PC-9 (cell line): Measurements from ENCODE around the gene ACTR3C. TPM values are rescaled to one million over a fixed set of nuclear protein-coding genes. Genes with fewer than 3 reads are reported as not detected.
"Not testable (repeated sequence)": the region's sequence is repeated elsewhere in the genome, so short reads cannot be mapped to it uniquely, and the experiment has no call there.

Source experiments
- BruUV-seq: library from RNA; stranded (reverse); fragments of 400-500 nt; replicated peaks from 2 replicates; lab custom pipeline; 2021; lab: Mats Ljungman, UMichigan
- CTCF ChIA-PET: fragments of 300-600 bp; sonication (Branson Sonifier 250); formaldehyde crosslinking; loops from one replicate; lab custom pipeline; 2022; ENCODE audit warnings: antibody characterized with exemption; lab: Charles Lee
- POLR2A ChIA-PET: fragments of 300-600 bp; sonication (Branson Sonifier 250); formaldehyde crosslinking; loops from one replicate; lab custom pipeline; 2022; ENCODE audit warnings: antibody characterized with exemption; ENCODE audit not compliant: unreplicated experiment; lab: Charles Lee
- DNase-seq, 2 experiments: peaks; one replicate each; pipeline versions ENCODE4 v3.0.0 to v3.0.0-alpha.2; 2015 to 2022; ENCODE audit warnings: mixed read lengths in 1 of 2
- H2AFZ ChIP-seq: fragments of 200-600 bp; sonication (generic); 2 replicates; pipeline ENCODE4 v1.8.1; 2017; ENCODE audit warnings: antibody characterized with exemption
- H3F3A ChIP-seq: fragments of 200-600 bp; sonication (generic); 2 replicates; pipeline ENCODE4 v1.8.1; 2017; ENCODE audit warnings: antibody characterized with exemption, mild to moderate bottlenecking, low read depth; ENCODE audit not compliant: insufficient read depth
- H3K27ac ChIP-seq: fragments of 200-600 bp; sonication (generic); 2 replicates; pipeline ENCODE4 v1.6.1; 2016; ENCODE audit warnings: mixed run types
- H3K27me3 ChIP-seq: fragments of 200-600 bp; sonication (generic); 2 replicates; pipeline ENCODE4 v1.6.1; 2016; ENCODE audit warnings: low read depth, mixed run types; ENCODE audit not compliant: insufficient read depth
- H3K36me3 ChIP-seq: fragments of 200-600 bp; sonication (generic); 2 replicates; pipeline ENCODE4 v1.6.1; 2016; ENCODE audit warnings: low read depth, mixed run types
- H3K4me1 ChIP-seq: fragments of 200-600 bp; sonication (generic); replicated peaks from 2 replicates; pipeline ENCODE4 v1.6.1; 2016; ENCODE audit warnings: mixed run types; ENCODE audit not compliant: insufficient read depth
- H3K4me2 ChIP-seq: fragments of 200-600 bp; sonication (generic); 2 replicates; pipeline ENCODE4 v1.6.1; 2017; ENCODE audit warnings: mixed run types
- H3K4me3 ChIP-seq: fragments of 200-600 bp; sonication (generic); 2 replicates; pipeline ENCODE4 v1.6.1; 2016; ENCODE audit warnings: mixed run types
- H3K79me2 ChIP-seq: fragments of 200-600 bp; sonication (generic); 2 replicates; pipeline ENCODE4 v1.6.1; 2017; ENCODE audit warnings: low read depth, mixed run types
- H3K9me2 ChIP-seq: fragments of 200-600 bp; sonication (generic); 2 replicates; pipeline ENCODE4 v1.8.1; 2017; ENCODE audit warnings: mild to moderate bottlenecking; ENCODE audit not compliant: insufficient read depth
- H3K9me3 ChIP-seq: fragments of 200-600 bp; sonication (generic); 2 replicates; pipeline ENCODE4 v1.8.1; 2016; ENCODE audit warnings: low read depth; ENCODE audit not compliant: insufficient read depth
- H4K20me1 ChIP-seq: fragments of 200-600 bp; sonication (generic); 2 replicates; pipeline ENCODE4 v1.8.1; 2017; ENCODE audit not compliant: insufficient read depth
- intact Hi-C: fragments of 100-400 bp; cut with micrococcal nuclease; formaldehyde crosslinking; loops from one replicate; pipeline ENCODE4 v1.10.0; 2022; ENCODE audit not compliant: unreplicated experiment
- total RNA-seq: library from RNA; stranded (reverse); gene quantifications from 2 replicates; pipeline ENCODE4 v1.2.3, GENCODE V29; 2021

Gene ACTR3C
- total RNA-seq, 1 experiment from 2014 or later, result 34.5 TPM

DNA sequence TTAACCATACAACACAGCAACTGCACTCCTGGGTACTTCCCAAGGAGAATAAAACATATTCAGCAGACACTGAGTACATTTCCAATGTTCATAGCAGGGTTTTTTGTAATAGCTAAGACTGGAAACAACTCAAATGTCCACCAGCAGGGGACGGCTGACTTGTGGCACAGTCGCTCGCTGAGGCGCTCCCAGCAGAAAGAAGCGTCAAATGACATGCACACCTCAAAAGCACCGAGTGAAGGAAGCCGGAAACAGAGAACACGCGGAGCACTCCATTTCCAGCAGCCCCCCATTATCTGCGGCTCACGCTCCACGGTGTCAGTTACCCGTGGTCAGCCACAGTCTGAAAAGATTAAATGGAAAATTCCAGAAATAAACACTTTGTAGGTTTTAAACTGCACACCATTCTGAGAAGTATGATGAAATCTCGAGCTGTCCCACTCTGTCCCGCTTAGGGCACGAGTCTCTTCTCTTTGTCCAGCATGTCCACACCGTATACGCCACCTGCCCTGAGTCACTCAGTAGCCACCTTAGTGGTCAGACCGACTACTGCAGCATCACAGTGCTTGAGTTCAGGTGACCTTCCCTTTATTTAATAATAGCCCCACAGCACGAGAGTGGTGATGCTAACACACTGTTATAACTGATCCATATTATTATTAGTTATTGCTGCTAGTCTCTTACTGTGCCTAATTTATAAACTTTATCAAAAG is 56.2 kb downstream of the ACTR3C start:
- H4K20me1 ChIP-seq, H3F3A ChIP-seq, H3K27ac ChIP-seq, H3K27me3 ChIP-seq, H3K36me3 ChIP-seq, CTCF ChIA-PET, H3K9me2 ChIP-seq, H3K4me2 ChIP-seq, DNase-seq, POLR2A ChIA-PET, H3K4me3 ChIP-seq, H3K79me2 ChIP-seq, intact Hi-C loops, BruUV-seq, H3K9me3 ChIP-seq, H2AFZ ChIP-seq, H3K4me1 ChIP-seq: not testable (repeated sequence)

- H3K4me1 ChIP-seq, CTCF ChIA-PET, H3K79me2 ChIP-seq, H3K4me2 ChIP-seq, H3K36me3 ChIP-seq, H3K9me3 ChIP-seq, H2AFZ ChIP-seq, BruUV-seq, DNase-seq, H3K9me2 ChIP-seq, H3K27me3 ChIP-seq, POLR2A ChIA-PET, H3K27ac ChIP-seq, H4K20me1 ChIP-seq, intact Hi-C loops, H3F3A ChIP-seq, H3K4me3 ChIP-seq: not testable (repeated sequence)
These were observed 60.7 kb downstream of the ACTR3C start for GRCh38 chr7:150262656-150263055.

DNA sequence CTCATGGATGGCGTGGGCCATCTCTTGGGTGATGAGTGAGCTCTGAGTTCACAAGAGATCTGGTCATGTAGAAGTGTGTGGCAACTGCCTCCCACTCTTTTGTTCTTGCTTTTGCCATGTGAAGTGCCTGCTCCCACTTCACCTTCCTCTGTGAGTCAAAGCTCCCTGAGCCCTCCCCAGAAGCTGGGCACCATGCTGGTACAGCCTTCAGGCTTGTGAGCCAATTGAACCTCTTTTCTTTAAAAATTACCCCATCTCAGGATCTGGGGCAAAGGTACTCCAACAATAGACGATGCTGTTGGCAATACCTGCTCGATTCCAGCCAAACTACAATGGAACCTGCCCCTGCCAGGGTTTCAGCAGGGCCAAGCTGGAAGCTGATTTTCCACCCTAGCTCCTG is 75.6 kb downstream of the ACTR3C start:
- H3K36me3 ChIP-seq, H3K4me2 ChIP-seq, H3K27me3 ChIP-seq, H3K27ac ChIP-seq, DNase-seq, CTCF ChIA-PET, intact Hi-C loops, POLR2A ChIA-PET, H3F3A ChIP-seq, H2AFZ ChIP-seq, H4K20me1 ChIP-seq, H3K9me3 ChIP-seq, H3K4me1 ChIP-seq, H3K79me2 ChIP-seq, H3K4me3 ChIP-seq, H3K9me2 ChIP-seq, BruUV-seq: not testable (repeated sequence)

DNA sequence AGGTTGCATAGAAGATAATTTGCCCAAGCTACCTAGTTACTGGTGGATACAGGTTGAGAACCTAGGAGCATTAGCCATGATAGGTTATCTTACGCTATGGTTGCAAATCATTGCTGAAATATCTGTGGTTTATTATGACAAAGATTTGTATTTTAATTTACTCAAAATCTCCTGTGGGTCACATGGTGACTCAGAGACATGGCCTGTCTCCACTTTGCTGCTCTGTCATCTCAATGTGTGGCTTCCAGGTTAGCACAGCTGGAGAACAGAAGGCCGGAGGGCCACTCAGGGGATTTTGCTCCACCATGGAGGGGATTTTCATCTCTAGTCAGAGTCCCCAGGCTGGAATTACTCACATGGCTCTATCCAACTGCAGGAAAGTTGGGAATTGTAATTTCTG is 78.1 kb downstream of the ACTR3C start:
- intact Hi-C loops, H2AFZ ChIP-seq, H3K79me2 ChIP-seq, DNase-seq, H3K36me3 ChIP-seq, H3K4me1 ChIP-seq, CTCF ChIA-PET, H3K9me3 ChIP-seq, H3F3A ChIP-seq, H3K4me2 ChIP-seq, H4K20me1 ChIP-seq, H3K4me3 ChIP-seq, H3K27me3 ChIP-seq, POLR2A ChIA-PET, H3K9me2 ChIP-seq, BruUV-seq, H3K27ac ChIP-seq: not testable (repeated sequence)

- CTCF ChIA-PET, H4K20me1 ChIP-seq, H2AFZ ChIP-seq, H3K79me2 ChIP-seq, H3K4me1 ChIP-seq, H3K4me2 ChIP-seq, BruUV-seq, POLR2A ChIA-PET, intact Hi-C loops, H3F3A ChIP-seq, H3K4me3 ChIP-seq, DNase-seq, H3K27ac ChIP-seq, H3K9me3 ChIP-seq, H3K36me3 ChIP-seq, H3K9me2 ChIP-seq, H3K27me3 ChIP-seq: not testable (repeated sequence)
These were observed 80.4 kb downstream of the ACTR3C start for GRCh38 chr7:150242935-150243334.

GRCh38 chr7:150225444-150225843 is 97.9 kb downstream of the ACTR3C start:
- H3K4me2 ChIP-seq, H3K4me1 ChIP-seq, H3K27ac ChIP-seq, intact Hi-C loops, POLR2A ChIA-PET, H3F3A ChIP-seq, H3K9me3 ChIP-seq, H3K4me3 ChIP-seq, CTCF ChIA-PET, DNase-seq, H3K9me2 ChIP-seq, BruUV-seq, H3K36me3 ChIP-seq, H3K79me2 ChIP-seq, H4K20me1 ChIP-seq, H2AFZ ChIP-seq, H3K27me3 ChIP-seq: not testable (repeated sequence)

DNA sequence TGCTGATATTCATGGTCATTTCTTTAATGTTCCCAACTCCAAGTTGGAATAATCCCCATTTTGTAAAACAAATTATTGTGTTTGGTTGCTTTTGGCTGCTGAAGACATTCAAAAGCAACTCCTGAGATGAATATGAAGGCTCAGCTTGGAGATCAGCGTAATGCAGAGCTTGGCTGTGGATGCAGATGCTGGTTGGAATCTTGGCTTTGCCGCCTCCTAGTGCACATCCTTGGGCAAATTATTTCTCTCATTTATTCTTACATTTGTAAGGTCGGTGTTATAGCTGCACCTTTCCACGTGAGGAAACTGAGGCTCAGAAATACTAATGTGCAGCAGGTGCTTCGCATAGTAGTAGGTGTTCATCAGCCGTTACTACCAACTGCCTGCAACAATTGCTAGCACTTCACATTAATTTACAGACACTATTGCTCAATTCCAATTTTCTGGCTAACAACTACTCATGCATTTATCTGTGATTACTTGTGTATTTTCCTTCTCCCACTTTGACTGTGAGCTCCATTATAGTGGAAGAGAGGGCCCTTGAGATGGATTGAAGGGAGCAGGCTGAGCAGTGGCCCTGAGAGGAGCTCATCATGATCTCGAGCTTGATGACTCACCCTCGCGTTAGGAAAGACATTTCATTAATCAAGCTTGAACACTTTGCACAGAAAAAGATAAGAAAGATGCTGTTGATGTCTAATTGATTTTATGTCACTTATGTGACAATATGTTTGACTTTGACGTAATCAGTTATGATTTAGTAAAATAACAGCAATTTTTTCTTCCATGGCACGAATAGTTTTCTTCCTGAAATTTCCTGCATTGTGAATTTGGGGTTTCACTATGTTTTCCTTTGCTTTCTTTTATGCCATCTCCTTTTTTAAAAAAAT is 101.0 kb downstream of the ACTR3C start:
- H3K36me3 ChIP-seq, BruUV-seq, H3K9me2 ChIP-seq, H3K4me3 ChIP-seq, POLR2A ChIA-PET, H2AFZ ChIP-seq, CTCF ChIA-PET, H3K27me3 ChIP-seq, H3K79me2 ChIP-seq, H3K4me2 ChIP-seq, H4K20me1 ChIP-seq, H3F3A ChIP-seq, H3K27ac ChIP-seq, intact Hi-C loops, H3K9me3 ChIP-seq, H3K4me1 ChIP-seq, DNase-seq: not testable (repeated sequence)
